DOHH2 (cell line): ENCODE data around the gene RAB7A.

Source experiments
- H3F3A ChIP-seq: fragments of 200-600 bp; sonication (generic), shearing (Covaris generic); 2 replicates; pipeline ENCODE4 v1.6.0; 2016; ENCODE audit warnings: antibody characterized with exemption, mild to moderate bottlenecking; ENCODE audit not compliant: control insufficient read depth, insufficient read depth
- H3K27ac ChIP-seq: fragments of 200-600 bp; sonication (generic); 2 replicates; pipeline ENCODE4 v1.5.1; 2014; ENCODE audit warnings: low read depth, mild to moderate bottlenecking, low read length, moderate library complexity
- H3K27me3 ChIP-seq: fragments of 200-600 bp; sonication (generic); 2 replicates; pipeline ENCODE4 v1.6.1; 2014; ENCODE audit warnings: mild to moderate bottlenecking, low read length, mixed read lengths; ENCODE audit not compliant: control insufficient read depth
- H3K36me3 ChIP-seq: fragments of 200-600 bp; sonication (generic); 2 replicates; pipeline ENCODE4 v1.6.1; 2014; ENCODE audit warnings: mild to moderate bottlenecking, low read length, moderate library complexity, mixed read lengths; ENCODE audit not compliant: control insufficient read depth
- H3K4me1 ChIP-seq: fragments of 200-600 bp; sonication (generic); 2 replicates; pipeline ENCODE4 v1.6.1; 2014; ENCODE audit warnings: mild to moderate bottlenecking, low read length, mixed read lengths; ENCODE audit not compliant: control insufficient read depth
- H3K4me2 ChIP-seq: fragments of 200-600 bp; sonication (generic); 2 replicates; pipeline ENCODE4 v1.6.0; 2014; ENCODE audit warnings: mild to moderate bottlenecking, low read length, moderate library complexity
- H3K4me3 ChIP-seq: fragments of 200-600 bp; sonication (generic); 2 replicates; pipeline ENCODE4 v1.5.1; 2014; ENCODE audit warnings: mild to moderate bottlenecking, low read length, mixed read lengths
- H3K79me2 ChIP-seq: fragments of 200-600 bp; sonication (generic); 2 replicates; pipeline ENCODE4 v1.6.1; 2014; ENCODE audit warnings: mild to moderate bottlenecking, low read length, mixed read lengths; ENCODE audit not compliant: control insufficient read depth
- H3K9me2 ChIP-seq: fragments of 200-600 bp; sonication (generic); replicated peaks from 2 replicates; pipeline ENCODE4 v1.6.1; 2014; ENCODE audit warnings: mild to moderate bottlenecking, low read length, mixed read lengths; ENCODE audit not compliant: control insufficient read depth
- H3K9me3 ChIP-seq: fragments of 200-600 bp; sonication (generic); 2 replicates; pipeline ENCODE4 v1.6.1; 2014; ENCODE audit warnings: antibody characterized with exemption, low read length, mixed read lengths; ENCODE audit not compliant: control insufficient read depth, insufficient read depth
- H4K20me1 ChIP-seq: fragments of 200-600 bp; sonication (generic); 2 replicates; pipeline ENCODE4 v1.6.0; 2014; ENCODE audit warnings: low read depth, mild to moderate bottlenecking, antibody characterized with exemption, low read length, moderate library complexity; ENCODE audit not compliant: control insufficient read depth, insufficient read depth
- CTCF ChIP-seq: fragments of 200-600 bp; sonication (generic); IDR thresholded peaks from one replicate; pipeline ENCODE4 v1.5.1; 2014; ENCODE audit warnings: antibody characterized with exemption, mild to moderate bottlenecking, low read depth, low read length; ENCODE audit not compliant: poor library complexity, severe bottlenecking
- EZH2phosphoT487 ChIP-seq: fragments of 200-600 bp; sonication (generic); IDR thresholded peaks from 2 replicates; pipeline ENCODE4 v1.6.1; 2017; ENCODE audit warnings: borderline replicate concordance, mild to moderate bottlenecking, antibody characterized with exemption, low read length, moderate library complexity, mixed read lengths

RAB7A gene

GRCh38 chr3:128697341-128697740 lies 28.6 kb upstream of the RAB7A start:
- H3K27me3 ChIP-seq = peaks cover 6% of the 10 kb centered on the region; the same call in 1 of the 2 replicates
- no peaks in the 10 kb centered on the region for H3K9me2 ChIP-seq
- peaks cover 2% of the 10 kb centered on the region; the same call in 1 of the 2 replicates for H3K4me1 ChIP-seq
- H3F3A ChIP-seq = no peaks in the 10 kb centered on the region
- TF ChIP-seq EZH2phosphoT487 = no peak
- no peak for TF ChIP-seq CTCF
- H3K36me3 ChIP-seq = no peaks in the 10 kb centered on the region
- no peak overlapping the region for H3K4me2 ChIP-seq
- no peaks in the 10 kb centered on the region for H4K20me1 ChIP-seq
- H3K27ac ChIP-seq = no peak overlapping the region
- no peaks in the 10 kb centered on the region for H3K79me2 ChIP-seq
- no peaks in the 10 kb centered on the region for H3K9me3 ChIP-seq
- H3K4me3 ChIP-seq = no peak overlapping the region

- Histone ChIP-seq H3K4me3 (no peak overlapping the region), H3F3A (no peaks in the 10 kb centered on the region), H3K27ac (no peak overlapping the region), H3K9me3 (no peaks in the 10 kb centered on the region), H3K36me3 (no peaks in the 10 kb centered on the region), H3K4me2 (no peak overlapping the region), H3K27me3 (no peaks in the 10 kb centered on the region; the same call in 1 of the 2 replicates), H3K9me2 (no peaks in the 10 kb centered on the region), H3K4me1 (peaks cover 3% of the 10 kb centered on the region; the same call in 1 of the 2 replicates), H4K20me1 (no peaks in the 10 kb centered on the region), H3K79me2 (no peaks in the 10 kb centered on the region)
- TF ChIP-seq EZH2phosphoT487 (no peak), CTCF (no peak)
Observed at GRCh38 chr3:128698211-128699047, 27.6 kb upstream of the RAB7A start.

GRCh38 chr3:128701342-128702212 lies 24.4 kb upstream of the RAB7A start:
- no peaks in the 10 kb centered on the region for H3K79me2 ChIP-seq
- no peak overlapping the region for H3K27ac ChIP-seq
- TF ChIP-seq CTCF (no peak), EZH2phosphoT487 (no peak)
- no peaks in the 10 kb centered on the region for H3K36me3 ChIP-seq
- no peaks in the 10 kb centered on the region for H3F3A ChIP-seq
- H3K4me1 ChIP-seq = peaks cover 3% of the 10 kb centered on the region; the same call in 1 of the 2 replicates
- no peak overlapping the region for H3K4me2 ChIP-seq
- H3K9me2 ChIP-seq = no peaks in the 10 kb centered on the region
- no peaks in the 10 kb centered on the region for H3K9me3 ChIP-seq
- H3K4me3 ChIP-seq = no peak overlapping the region
- no peaks in the 10 kb centered on the region for H4K20me1 ChIP-seq
- H3K27me3 ChIP-seq = peaks cover 1% of the 10 kb centered on the region; the same call in 1 of the 2 replicates
